ENCODE data around the gene RXRA.

RXRA gene

GRCh38 chr9:134403682-134404301 is 77.5 kb downstream of the RXRA start:
- no peak for DNase-seq (ENCODE audit: low spot score)

DNA sequence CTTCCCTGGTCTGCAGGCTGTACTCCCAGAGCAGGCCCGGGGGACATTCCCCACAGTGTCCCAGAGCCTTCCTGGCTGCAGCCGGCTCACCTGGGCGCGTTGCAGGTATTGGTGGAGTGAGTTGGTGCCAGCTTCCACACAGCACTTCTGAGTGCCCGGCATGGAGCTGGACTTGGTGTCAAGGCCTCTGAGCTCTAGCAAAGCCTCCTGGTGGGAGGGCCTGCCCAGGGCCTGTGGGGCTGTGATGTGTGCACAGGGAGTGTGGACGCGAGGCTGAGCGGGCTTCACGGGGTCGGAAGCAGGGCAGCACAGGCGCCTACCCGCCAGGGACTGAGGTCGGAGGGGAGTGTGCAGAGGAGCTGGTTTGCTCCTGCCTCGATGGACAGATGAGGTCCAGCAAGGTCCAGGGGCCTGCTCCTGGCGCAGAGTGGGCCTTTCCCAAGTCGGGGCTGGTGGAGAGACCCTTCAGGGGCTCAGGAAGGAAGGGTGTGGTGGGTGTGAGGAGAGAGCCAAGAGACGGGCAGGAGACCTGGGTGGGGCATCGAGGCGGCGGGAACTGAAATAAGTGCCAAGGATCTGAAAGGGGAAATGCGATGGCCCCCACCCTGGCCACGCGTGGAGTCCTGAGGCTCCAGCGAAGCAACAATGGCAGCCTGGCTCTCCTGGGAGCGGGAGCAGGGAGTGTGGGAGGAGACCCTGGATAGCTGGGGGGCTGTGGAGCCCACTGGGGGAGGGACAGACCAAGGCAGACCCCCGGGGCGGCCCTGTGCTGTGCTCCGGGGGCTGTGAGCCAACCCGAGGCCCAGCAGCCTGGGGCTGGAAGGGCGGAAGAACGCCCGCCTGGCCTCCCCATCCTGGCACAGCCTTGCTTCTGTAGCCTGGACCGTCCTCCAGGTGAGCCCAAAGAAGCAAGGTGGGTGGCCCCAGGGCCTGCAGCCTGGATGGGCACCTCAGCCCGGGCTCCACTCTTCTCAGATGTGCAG is 78.4 kb downstream of the RXRA start:
- no peak for DNase-seq (ENCODE audit: low spot score)

DNA sequence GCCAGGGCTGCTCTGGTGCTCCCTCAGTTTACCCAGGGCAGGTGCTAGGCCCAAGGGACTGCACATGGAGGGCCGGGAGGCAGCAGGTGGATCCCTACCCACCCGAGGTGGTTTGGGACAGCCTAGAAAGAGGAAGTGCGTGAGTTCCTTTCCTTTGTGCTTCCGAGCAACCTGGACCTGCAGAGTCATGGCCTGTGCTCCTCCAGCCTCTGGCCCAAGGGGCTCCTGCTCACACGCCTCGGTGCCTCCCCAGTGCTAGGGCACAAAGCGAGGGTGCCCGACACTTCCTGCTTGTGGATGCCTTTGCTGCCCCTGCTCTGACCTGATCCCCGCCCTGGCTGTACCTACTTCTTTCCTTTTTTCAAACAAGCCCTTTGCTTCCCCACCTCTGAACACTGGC is 79.3 kb downstream of the RXRA start:
- DNase-seq (ENCODE audit: low spot score) = no peak

- no peak for DNase-seq (ENCODE audit: low spot score)
Observed at GRCh38 chr9:134406366-134407120, 80.3 kb downstream of the RXRA start.

- DNase-seq (ENCODE audit: low spot score) = peak; percentile 91
Observed at GRCh38 chr9:134407121-134407779, 81.0 kb downstream of the RXRA start.

- no peak for DNase-seq (ENCODE audit: low spot score)
Observed at GRCh38 chr9:134408389-134408788, 82.1 kb downstream of the RXRA start.

GRCh38 chr9:134408939-134409737 is 82.9 kb downstream of the RXRA start:
- no peak for DNase-seq (ENCODE audit: low spot score)

DNA sequence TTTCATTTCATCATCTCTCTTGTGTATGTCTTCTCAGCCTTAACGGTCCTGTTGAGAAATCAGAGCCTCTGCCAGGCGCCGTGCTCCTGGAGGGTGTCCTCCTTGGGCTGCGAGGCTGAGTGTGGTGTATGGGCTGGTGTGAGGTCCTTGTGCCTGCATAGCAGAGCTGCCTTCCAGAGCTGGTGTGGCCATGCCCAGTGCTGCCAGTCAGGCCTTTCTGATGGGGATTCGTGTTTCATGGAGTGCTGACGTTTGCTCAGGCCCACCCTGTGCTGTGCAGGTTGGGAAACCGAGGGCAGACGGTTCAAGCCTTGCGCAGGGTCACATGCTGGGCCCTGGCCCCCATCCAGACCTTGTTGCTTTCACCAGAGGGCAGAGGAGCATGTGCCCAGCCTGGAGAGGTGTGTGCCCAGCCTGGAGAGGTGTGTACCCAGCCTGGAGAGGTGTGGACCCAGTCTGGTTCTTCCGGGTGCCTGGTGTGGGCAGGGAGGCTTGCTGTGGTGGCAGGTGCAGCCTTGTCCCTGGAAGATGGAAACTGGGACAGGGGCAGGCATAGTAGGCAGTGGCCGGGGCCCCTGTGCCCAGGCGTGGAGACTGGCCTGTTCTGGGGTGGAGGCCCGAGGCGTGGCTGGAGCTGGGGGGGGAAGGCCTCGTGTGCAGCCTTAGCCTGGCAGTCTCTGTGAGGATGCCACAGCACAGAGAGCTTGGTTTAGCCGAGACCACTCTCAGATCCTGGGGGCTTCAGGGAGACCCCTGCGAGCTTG is 84.0 kb downstream of the RXRA start:
- DNase-seq (ENCODE audit: low spot score) = no peak

- DNase-seq (ENCODE audit: low spot score) = no peak
Observed at GRCh38 chr9:134410835-134411217, 84.6 kb downstream of the RXRA start.

- DNase-seq (ENCODE audit: low spot score) = no peak
Observed at GRCh38 chr9:134411440-134412297, 85.4 kb downstream of the RXRA start.

GRCh38 chr9:134412298-134412711 is 86.0 kb downstream of the RXRA start:
- DNase-seq (ENCODE audit: low spot score) = no peak

DNA sequence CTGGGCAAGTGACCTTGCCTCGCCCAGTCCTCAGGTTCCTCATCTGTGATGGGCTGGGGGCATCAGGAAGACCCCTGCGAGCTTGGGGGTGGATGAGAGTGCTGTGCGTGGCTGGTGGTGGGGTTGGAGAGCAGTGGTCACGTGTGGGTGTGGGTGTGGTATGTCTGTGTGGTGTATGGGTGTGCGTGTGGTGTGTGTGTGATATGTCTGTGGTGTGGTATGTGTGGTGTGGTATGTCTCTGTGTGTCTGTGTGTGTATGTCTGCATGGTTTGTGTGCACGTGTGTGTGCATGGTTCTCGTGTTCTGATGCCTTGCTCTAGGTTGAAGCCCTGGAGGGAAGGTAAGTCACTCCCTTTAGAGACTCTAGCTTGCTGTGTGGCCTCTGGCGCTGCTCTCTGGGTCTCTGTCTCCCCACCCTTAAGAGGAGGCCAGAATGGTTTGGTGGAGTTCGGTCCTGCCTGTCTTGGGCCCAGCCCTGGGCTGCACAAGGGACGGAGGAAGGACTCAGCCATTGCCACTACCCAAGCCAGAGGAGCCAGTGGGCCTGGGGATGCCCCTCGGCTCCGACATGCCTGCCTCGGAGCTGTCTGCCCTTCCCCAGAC is 87.0 kb downstream of the RXRA start:
- no peak for DNase-seq (ENCODE audit: low spot score)

DNA sequence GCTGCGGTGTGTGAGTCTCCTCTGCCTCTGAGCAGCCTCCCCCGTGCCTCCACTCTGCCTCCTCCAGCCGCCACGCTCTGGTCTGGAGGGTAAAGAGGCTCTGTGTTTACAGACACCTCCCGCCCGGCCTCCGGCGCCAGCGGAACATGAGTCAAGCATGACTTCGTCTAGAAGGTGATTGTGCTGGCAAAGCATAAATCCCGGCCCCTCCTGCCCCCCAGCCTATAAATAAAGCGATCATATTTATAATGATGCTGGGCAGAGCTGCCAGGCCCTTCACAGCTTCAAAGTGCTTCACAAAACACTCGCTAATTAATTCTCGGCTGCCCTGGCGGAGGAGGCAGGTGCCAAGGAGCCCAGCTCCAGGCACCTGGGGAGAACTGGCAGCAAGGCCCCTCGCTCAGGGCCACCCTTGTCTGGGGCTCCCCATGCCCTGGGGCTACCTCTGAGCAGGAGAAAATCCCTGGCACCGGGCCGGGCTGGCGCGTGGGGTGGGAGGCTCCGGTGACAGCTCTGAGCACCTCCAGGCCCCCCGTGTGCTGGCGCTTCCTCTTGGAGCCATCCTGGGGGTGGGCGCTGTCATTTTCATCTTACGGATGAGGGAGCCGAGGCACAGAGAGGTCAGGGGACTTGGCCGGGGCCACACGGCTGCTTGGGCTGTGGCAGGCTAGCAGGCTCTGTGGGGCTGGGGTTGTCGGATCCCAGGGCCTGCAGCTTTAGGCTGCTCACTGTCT is 87.8 kb downstream of the RXRA start:
- peak; percentile 93 for DNase-seq (ENCODE audit: low spot score)

DNA sequence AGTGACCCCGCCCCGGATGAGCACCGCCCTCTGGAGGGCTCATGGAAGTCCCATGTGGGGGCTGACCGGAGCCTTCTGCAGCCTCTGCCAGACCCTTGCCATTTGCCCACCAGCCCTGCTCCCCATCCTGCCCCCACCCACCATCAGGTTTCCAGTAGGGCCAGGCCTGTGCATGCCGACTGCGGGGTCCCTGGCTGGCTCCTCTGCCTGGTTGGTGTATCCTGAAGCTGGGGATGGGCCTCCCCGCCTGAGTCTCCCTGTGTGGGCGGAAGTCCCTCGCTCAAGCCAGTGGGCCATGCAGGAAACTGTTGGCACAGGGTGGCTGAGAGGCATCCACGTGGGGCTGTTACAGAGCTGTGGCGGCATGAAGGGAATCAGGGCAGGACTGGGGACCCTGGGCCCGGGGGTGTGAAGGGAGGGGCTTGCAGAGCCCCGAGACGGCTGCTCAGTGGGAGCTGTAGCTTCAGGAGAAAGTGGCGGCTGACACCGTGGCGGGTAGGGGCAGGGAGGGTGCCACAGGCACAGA is 88.7 kb downstream of the RXRA start:
- no peak for DNase-seq (ENCODE audit: low spot score)

DNA sequence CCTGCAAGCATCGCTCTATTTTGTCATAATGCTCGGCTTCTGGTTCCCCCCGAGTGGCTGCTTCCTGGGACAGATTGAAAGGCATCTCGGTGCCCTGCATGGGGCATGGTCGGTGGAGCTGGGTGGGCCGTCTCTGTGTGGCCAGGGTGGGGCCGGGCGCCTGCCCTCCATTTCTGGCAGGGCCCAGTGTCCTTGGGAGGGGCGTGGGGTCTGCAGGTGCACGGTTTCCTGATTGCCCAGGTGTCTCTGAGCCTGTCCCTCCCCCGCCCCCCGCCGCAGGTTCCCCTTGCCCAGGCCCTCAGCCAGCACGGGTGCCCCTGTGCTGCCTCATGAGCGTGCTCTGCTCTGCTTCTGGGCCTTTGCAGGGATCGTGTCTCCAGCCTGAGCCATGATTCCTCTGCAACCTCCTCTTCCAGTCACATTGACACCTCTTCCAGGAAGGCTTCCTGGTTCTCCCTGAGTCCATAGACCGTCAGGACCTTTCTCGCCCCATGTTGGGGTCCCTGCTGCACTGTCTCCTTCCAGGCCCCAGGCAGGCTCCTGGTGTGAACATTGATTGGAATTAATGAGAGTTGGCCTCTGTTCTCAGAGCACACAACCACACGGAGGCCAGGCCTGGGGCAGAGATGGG is 90.2 kb downstream of the RXRA start:
- no peak for DNase-seq (ENCODE audit: low spot score)

DNA sequence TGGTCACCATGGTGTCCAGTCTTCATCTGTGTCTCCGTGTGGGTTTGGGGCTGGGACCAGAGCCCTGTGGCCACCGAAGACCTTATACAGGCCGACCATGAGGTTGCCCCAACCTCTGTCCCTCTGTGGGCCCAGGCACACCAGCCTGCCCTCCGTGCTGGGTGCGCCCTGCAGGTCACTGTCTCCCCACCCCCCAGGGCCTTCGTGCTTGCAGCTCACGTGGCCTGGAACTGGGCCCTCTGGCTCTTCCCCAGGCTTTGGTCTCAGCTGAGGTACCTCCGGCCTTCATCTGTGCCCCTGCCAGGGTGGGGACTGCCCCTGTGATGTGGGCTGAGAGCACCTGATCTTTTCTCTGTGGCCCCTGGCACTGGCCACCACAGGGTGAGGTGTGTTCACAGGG is 92.1 kb downstream of the RXRA start:
- DNase-seq (ENCODE audit: low spot score) = no peak

DNA sequence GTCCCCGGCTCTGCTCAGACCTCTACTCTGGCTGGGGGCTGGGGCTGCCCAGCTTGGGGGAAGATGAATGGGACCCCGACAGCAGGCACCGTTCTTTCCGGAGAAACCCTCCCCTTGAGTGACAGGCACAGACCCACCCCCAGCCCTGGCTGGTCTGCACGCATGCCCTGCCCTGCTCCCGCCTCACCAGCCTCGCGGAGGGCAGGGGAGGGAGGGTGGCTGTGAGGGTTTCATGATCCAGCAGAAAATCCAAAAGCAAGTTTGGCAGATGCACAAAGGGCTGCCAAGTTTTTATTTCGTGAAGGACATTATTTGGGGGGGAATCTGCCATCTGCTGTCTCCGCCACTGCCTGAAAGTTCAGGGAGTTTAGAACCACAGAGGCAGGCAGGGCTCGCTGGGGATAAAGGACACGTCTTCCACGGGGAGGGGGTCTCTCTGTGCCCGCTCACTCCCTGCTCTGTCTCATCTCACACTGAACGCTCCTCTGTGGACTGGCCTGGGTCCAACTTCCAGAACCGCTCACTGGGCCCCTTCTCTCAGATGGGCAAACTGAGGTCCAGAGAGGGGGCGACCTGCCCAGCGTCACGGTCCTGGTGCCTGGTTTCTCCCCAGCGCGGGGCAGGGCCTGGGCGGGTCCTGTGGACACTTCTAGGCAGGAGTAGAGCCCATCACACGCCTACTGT is 92.9 kb downstream of the RXRA start:
- no peak for DNase-seq (ENCODE audit: low spot score)
